RWPE1 (cell line): Measurements from ENCODE around the gene TNFAIP2.

Experiments used
- CTCF ChIA-PET: fragments of 350-600 bp; sonication (Branson Sonifier 250); formaldehyde crosslinking; extraction: SDS; loops from one replicate; lab custom pipeline; 2021; lab: Yijun Ruan, JAX
- POLR2A ChIA-PET: fragments of 400-600 bp; formaldehyde crosslinking; extraction: SDS; loops from one replicate; lab custom pipeline; 2020; ENCODE audit warnings: antibody characterized with exemption; ENCODE audit not compliant: low non-redundant PET; lab: Yijun Ruan, JAX
- DNase-seq: peaks from one replicate; pipeline ENCODE4 v3.0.0; 2012; ENCODE audit warnings: low spot score
- H3K27ac ChIP-seq: fragments of 450-650 bp; 2 replicates; pipeline ENCODE4 v1.5.1; 2017
- TF ChIP-seq, protein P1 (sequence below): fragments of 450-650 bp; conservative IDR thresholded peaks from 2 replicates; pipeline ENCODE4 v1.5.1; 2017; ENCODE audit warnings: low read depth, mild to moderate bottlenecking

Gene TNFAIP2

DNA sequence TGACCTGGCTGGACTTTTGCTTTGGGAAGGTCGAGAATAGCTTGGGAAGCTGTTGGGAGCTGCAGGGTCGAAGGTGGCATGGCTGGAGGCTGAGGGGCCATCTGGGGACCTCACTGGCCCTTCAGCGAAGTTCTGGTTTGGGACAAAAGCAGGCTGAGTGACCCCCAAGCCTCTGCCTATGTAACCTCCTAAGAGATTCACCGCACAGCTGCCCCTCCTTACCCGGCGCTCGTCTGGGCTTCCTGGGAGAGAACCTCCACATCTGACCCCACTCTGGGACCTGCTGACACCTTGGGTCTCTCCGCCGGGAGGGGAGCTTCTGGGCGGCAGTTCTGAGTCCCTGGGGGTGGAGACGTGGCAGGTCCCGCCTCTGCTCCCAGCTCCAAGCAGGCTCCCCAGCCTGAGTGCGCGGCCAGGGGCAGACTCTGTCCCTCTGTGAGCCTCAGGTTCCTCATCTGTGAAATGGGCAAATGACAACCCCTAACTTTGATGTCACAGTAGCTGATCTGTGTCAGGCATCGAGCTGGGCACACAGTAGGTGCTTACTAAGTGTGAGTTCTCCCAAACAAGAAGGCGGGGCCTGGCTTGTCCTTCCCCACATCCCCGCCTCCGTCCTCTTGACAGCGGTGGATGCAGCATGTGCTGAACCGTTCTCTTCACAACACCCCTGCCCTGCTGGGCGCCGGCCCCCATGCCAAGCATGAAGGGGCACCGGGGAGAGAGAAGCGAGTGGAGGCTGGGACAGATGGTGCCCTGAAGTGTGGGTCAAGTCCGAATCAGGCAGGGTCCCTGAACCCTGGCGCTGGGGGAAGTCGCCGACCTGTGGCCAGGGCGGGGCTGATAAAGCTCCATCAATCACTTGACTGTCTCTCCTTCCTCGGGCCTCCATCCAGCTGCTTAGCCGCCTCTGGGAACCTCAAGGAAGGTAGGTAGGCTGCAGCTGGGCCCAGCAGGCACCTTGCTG is 25.0 kb upstream of the TNFAIP2 start:
- DNase-seq: no peak
- ChIA-PET CTCF (interaction anchor here (0.6 to 0.7 kb wide), 2 partner anchors 177 to 236 kb away, joined by 3 read pairs; partner anchors contain the start of gene EIF5), POLR2A (no interaction called here)
- H3K27ac ChIP-seq: no peak overlapping the region
- TF ChIP-seq, protein P1, sequence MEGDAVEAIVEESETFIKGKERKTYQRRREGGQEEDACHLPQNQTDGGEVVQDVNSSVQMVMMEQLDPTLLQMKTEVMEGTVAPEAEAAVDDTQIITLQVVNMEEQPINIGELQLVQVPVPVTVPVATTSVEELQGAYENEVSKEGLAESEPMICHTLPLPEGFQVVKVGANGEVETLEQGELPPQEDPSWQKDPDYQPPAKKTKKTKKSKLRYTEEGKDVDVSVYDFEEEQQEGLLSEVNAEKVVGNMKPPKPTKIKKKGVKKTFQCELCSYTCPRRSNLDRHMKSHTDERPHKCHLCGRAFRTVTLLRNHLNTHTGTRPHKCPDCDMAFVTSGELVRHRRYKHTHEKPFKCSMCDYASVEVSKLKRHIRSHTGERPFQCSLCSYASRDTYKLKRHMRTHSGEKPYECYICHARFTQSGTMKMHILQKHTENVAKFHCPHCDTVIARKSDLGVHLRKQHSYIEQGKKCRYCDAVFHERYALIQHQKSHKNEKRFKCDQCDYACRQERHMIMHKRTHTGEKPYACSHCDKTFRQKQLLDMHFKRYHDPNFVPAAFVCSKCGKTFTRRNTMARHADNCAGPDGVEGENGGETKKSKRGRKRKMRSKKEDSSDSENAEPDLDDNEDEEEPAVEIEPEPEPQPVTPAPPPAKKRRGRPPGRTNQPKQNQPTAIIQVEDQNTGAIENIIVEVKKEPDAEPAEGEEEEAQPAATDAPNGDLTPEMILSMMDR: no peak

DNA sequence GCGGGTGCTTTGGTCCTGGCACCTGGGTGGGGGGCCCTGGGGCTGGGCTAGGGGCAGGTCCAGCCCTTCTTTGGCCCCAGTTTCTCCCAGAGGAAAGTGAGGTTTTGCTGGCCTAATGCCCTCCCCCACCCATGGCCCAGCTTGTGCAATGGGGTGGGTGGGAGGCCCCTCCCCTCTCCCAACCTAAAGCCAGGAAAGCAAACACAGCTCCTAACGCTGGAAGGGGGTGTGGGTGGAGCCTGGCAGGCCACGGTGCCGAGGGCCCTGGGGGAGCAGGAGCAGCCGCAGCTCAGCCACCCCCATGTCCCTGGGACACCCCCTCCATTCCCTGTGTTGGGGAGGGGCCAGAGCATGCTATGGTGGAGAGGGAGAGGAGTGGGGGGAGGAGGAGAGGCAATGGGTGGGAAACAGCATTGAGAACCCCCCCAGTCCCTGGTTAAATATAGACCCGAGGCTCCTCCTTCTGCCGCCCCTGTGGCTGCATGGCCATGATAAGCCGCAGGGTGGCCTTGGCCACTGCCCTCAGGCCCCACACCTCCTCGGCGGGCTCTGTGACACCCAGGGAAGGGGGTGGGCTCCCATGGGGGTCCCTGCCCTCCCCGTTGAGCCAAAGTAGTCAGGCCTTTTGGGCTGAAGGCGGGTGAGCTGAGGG is 24.1 kb upstream of the TNFAIP2 start:
- no peak overlapping the region for H3K27ac ChIP-seq
- TF ChIP-seq, protein P1: no peak
- DNase-seq: no peak
- ChIA-PET CTCF (interaction anchor here (0.6 kb wide), 1 partner anchor 291 kb away, joined by 3 read pairs; no protein-coding TSS in a partner anchor), POLR2A (no interaction called here)

DNA sequence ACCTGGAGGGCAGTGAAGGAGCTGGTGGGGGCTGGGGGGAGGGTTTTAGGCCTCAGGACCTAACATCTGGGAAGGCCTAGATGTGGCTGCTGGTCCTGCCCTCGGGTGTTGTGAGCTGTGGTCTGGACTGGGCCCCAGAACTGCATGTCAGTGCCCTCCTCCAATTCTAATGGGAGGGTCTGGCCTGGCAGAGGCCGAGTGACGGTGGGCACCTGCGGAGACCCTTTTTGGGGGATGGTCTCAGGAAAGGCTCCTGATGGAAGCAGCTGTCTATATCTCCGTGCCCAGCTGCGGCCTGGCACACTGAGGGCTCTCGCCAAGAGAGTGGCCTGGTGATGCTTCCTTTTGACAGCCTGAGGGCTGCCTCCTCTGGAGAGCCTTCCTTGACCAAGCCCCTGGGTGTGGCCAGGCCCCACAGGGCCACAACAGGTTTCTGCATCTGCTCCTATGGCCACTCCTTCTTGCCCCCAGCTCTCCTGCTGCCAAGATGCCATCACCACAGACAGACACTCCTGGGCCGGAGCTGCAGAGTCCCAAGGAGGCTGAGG is 23.5 kb upstream of the TNFAIP2 start:
- ChIA-PET CTCF (interaction anchor here (0.6 kb wide), 2 partner anchors 28 to 290 kb away, joined by 3 read pairs; no protein-coding TSS in a partner anchor), POLR2A (no interaction called here)
- no peak overlapping the region for H3K27ac ChIP-seq
- DNase-seq: no peak
- TF ChIP-seq, protein P1: no peak

DNA sequence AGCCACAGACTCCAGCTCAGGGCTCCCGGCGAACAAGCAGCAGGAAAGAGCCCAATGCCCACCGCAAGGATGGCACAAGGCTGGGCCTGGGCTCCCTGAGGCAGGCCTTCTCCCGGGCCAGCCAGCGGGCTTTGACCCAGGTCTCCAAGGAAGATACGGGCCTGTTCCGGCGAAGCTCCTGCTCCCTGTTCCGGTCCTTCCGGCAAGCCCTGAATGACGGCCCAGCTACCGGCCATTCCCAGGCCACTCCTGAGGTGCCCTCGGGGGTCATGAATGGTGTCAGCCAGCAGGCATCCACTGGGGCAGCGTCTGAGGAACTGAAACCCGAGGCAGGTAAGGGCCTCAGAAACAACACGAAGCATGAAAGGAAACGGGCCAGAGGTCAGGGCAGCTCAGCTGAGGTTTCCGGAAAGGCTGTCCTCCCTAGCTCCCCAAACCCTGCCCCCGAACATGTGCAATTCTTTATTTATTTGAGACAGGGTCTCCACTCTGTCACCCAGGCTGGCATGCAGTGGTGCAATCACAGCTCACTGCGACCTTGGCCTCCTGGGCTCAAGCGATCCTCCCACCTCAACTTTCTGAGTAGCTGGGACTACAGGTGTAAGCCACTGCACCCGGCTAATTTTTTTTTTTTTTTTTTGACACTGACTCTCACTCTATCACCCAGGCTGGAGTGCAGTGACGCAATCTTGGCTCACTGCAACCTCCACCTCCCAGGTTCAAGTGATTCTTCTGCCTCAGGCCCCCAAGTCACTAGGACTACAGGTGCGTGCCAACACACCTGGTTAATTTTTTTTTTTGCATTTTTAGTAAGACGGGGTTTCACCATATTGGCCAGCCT is 22.8 kb upstream of the TNFAIP2 start:
- CTCF ChIA-PET: interaction anchor here (0.6 to 1.1 kb wide), 5 partner anchors 25 to 322 kb away, joined by 3 to 5 read pairs (median 3); no protein-coding TSS in a partner anchor
- DNase-seq: no peak
- TF ChIP-seq, protein P1: no peak
- no peak overlapping the region for H3K27ac ChIP-seq
- POLR2A ChIA-PET: no interaction called here

DNA sequence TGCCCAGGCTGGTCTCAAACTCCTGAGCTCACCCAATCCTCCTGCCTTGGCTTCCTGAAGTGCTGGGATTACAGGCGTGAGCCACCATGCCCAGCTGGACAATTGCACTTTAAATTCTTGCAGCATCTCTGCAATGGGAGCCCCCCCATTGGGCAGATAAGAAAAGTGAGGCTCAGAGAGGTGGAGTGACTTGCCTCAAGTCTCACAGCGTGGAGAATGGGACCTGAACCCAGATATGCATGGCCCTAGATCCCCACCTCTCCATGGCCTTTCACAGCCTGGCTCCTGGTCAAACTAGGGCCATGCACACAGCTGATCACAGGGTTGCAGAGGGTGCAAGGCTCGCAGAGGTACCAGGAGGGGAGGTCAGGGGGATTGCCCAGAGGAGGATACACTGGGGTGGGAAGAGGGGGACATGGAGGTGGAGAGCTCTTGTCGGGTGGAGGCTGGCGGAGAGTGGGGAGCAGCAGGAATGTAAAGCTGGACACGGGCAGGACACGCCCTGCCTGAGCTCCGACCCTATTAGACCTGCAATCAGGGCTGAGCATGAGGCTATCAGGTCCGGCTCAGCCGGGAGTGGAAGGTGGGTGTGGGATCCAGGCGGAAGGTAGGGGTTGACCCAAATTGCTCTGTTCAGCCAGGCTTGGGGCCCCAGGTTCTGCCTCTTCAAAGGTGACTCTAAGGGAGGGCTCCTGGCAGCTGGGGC is 21.9 kb upstream of the TNFAIP2 start:
- no peak for DNase-seq
- ChIA-PET POLR2A (interaction anchor here (0.6 kb wide), 1 partner anchor 457 kb away, joined by 3 read pairs; no protein-coding TSS in a partner anchor), CTCF (interaction anchor here (0.6 to 1.1 kb wide), 3 partner anchors 26 to 180 kb away, joined by 3 read pairs; no protein-coding TSS in a partner anchor)
- TF ChIP-seq, protein P1: no peak
- H3K27ac ChIP-seq: no peak overlapping the region
